ENCODE measurements around the gene UNC93A.

DNA sequence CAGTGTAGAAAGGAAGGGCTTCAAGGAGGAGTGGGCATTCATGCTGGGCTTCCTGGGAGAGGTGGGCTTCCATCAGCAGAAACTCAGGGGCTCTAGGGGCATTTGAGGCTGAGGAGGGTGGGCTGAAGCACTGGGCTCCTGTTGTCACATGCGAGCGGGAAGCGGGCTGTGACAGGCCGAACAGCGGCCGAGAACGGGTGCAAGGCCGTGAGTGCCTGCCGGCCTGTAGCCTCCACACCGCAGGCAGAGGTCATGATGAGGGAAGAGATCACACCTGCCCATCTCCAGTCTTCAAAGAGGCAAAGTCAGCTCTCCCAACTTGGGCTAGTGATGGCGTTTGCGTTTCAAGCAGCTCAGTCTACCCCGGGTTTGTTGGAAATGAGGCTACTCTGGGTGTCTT, 34.7 kb downstream of the UNC93A start:
- TF ChIP-seq POLR2A (IDR thresholded peaks at IDR 0.05) (no peak), POLR2AphosphoS5 (IDR thresholded peaks at IDR 0.05) (no peak)
- TF ChIP-seq, protein P1, sequence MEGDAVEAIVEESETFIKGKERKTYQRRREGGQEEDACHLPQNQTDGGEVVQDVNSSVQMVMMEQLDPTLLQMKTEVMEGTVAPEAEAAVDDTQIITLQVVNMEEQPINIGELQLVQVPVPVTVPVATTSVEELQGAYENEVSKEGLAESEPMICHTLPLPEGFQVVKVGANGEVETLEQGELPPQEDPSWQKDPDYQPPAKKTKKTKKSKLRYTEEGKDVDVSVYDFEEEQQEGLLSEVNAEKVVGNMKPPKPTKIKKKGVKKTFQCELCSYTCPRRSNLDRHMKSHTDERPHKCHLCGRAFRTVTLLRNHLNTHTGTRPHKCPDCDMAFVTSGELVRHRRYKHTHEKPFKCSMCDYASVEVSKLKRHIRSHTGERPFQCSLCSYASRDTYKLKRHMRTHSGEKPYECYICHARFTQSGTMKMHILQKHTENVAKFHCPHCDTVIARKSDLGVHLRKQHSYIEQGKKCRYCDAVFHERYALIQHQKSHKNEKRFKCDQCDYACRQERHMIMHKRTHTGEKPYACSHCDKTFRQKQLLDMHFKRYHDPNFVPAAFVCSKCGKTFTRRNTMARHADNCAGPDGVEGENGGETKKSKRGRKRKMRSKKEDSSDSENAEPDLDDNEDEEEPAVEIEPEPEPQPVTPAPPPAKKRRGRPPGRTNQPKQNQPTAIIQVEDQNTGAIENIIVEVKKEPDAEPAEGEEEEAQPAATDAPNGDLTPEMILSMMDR (IDR thresholded peaks at IDR 0.05): no peak
